HG02588 (cell line): Measurements from ENCODE around the gene EPM2A.
A peak's percentile ranks its signal among the peaks of the same experiment; 100 is the strongest.

ENCODE experiments used
- ATAC-seq: cut with Tn5 transposase; IDR thresholded peaks from one replicate; pipeline ENCODE4 v1.9.1; 2021; ENCODE audit warnings: mild to moderate bottlenecking, moderate library complexity; ENCODE audit not compliant: unreplicated experiment

The EPM2A gene

DNA sequence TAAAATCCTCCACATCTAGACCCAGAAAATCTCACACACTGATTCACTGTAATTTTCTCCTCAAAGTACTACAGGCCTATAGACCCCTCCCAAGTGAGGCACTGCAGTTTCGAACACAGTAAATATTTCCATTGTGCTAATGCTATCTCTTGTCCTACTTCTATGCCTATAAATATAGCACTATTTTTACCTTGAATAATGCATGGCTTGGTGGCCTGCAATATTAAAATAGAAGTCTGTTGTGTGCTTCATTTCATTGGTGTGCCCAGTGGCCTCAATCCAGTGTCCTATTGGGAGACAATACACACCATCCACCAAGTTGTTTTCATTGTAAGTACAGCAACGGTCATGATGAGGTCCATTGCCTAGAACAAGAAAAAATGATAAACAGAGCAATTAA is 49.4 kb downstream of the EPM2A start:
- no peak for ATAC-seq

DNA sequence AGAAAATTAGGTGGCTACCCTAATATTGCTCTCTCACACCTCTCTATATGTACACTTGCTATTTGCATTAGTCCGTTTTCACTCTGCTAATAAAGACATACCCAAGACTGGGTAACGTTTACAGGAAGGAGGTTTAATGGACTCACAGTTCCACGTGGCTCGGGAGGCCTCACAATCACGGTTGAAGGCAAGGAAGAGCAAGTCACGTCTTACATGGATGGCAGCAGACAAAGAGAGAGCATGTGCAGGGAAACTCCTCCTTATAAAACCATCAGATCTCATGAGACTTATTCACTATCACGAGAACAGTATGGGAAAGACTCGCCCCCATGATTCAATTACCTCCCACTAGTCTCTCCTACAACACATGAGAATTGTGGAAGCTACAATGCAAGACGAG is 53.4 kb downstream of the EPM2A start:
- ATAC-seq, result no peak

DNA sequence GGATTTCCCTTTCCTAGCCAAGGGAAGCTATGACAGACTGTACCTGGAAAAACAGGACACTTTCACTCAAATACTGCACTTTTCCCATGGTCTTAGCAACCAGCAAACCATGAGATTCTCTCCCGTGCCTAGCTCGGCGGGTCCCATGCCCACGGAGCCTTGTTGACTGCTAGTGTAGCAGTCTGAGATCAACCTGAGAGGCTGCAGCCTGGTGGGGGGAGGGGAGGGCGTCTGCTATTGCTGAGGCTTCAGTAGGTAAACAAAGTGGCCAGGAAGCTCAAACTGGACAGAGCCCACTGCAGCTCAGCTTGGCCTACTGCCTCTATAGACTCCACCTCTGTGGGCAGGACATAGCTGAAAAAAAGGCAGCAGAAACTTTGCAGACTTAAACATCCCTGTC is 61.8 kb downstream of the EPM2A start:
- ATAC-seq, result no peak

DNA sequence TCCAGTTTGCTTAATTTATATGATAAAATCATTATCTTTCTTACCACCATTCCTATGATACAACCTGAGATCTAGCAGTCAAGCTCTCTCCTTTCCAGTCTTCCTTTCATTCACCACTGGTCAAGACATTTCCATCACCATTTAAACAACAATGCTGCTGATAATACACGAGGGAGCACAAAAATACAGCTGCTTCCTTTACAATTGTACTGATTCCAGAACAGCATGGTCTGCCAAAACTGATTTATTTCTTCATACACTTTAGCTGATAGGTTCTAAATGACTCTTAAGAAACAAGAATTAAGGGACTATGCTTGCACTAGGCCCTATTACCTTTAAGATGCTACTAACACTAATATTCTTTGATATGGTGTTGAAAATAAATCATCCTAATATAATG is 65.0 kb downstream of the EPM2A start:
- ATAC-seq, result no peak

DNA sequence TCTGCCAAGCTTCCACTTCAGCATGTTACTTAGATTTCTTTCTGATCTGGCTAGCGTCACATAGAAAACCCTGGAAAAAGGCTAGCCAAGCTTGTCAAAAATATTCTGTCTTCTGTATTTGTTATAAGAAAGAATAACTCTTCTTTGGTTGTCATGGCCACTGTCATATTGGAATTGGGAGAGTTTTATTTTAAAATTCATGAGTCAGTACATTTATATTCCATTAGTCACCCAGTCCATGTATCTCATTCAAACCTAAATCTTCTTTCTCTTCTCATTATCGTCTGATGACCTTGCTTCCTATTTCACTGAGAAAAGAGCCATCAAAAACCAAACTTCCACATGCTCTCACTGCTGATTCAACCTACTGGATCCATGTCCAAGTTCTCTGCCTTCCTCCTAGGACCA is 65.7 kb downstream of the EPM2A start:
- ATAC-seq, result no peak

DNA sequence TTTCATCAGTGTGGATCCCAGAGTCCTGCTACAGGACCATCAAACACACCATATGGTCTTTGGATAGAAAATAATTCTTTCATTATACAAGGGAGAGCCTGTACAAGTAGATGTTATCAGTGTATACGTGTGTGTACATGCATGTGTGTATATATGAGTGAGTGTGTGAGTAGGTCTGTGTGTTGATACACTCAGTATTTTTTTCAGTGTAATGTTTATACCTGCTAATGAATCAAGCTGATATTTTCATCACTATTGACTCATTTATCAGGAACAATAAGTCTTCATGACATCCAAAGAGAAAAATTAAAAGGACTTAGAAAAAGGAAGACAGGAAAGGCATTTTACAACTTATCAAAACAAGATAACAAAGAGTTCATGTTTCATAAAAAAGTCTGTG is 66.5 kb downstream of the EPM2A start:
- no peak for ATAC-seq

DNA sequence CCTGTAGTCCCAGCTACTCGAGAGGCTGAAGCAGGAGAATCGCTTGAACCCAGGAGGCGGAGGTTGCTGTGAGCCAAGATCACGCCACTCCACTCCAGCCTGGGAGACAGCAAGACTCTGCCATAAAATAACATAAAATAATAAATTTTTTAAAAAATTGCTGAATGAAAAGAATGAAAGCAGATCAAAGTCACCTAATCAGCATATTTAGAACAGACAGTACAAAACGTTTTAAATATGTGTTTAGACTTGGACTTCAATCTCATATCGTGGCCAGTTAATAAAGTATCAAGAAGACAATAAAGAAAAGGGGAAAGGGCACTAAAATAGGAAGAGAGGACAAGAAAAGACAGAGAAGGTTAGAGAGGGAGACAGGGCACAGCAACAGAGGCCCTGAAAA is 74.6 kb downstream of the EPM2A start:
- ATAC-seq, result no peak

DNA sequence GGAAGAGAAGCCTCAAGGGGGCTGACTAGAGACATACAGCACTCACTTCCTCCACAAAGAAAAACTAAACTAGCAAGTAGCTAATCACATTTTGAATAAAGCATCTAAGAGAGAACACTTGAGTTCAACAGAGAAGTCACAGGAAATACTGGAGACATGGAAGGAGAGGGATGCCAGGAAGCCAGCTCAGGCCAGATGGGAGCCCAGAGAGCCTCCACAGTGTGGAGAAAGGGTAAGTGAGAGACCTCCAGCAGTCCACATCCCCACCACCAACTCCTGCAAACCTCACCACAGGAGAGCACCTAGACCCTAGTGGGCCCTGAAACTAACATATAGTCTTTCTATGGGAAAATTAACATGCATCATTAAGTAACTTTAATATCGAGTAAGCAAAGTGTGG is 79.2 kb downstream of the EPM2A start:
- no peak for ATAC-seq

DNA sequence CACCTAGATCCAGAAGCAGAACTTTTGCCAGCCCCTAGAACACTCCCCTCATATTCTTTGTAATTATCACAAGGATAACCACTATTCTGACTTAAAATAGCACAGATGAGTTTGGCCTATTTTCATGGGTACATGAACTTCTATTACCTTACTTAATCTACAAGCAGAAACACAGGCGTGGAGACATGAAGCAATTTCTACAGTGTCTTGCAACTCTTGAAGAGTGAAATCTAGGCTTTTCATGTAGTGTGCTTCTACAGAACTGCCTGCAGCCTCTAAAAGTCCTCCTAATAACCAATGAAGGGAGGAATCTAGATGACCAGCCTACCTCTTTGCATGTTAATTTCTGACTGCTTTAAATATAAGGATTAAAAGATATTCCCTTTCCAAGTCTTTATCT is 82.7 kb downstream of the EPM2A start:
- ATAC-seq, result no peak

DNA sequence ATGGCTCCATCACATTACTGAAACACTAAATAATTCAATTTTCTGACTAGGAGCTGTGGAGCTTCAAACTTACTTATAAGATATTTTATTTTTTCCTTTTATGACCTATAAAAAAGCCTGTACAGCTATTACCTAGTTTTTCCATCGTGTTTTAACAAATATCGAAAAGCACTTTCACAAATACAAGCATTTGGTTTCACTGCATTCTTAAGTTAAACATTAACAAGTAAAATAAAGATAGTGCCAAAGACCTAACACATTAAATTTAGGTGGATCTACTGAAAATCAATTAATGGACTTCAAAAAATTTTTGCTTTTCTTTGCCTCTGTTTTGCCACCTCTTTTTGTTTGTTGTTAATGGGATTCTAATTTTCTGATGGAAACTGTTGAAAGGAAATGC is 83.3 kb downstream of the EPM2A start:
- ATAC-seq, result no peak

DNA sequence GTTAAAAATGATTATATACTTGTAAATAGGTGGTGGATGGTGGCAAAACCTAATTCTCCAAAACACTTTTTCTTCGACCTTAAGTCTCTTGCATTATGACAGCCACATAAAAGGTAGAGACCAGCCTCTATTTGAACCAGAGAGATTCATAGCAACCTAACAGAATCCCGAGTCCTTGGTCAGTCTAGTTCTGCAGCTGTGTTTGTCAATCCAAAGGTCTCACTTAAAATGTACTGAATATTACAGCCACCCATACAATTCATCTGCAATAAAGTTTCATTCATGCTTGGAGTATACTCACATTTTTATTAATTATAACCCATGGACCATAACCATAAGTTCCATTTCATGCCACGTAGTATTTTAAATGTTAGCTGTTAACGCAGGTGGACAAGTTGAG is 87.2 kb downstream of the EPM2A start:
- no peak for ATAC-seq

DNA sequence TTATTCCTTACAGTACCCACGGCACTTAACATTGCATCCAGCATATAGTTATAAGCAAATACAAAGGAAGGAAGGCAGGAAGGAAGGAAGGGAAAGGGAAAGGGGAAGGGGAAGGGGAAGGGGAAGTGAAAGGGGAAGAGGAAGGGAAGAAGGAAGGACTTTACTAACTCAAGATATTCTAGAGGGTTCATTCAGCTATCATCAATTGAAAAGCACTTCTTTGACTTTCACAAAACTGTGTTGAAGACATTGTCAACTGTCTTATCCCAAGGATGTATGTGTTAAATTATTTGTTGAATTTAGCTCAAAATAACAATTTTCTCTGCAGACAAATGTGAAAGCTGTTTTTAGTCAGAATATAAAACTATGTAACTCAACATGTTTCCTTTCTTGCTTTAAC is 87.7 kb downstream of the EPM2A start:
- ATAC-seq, result no peak

DNA sequence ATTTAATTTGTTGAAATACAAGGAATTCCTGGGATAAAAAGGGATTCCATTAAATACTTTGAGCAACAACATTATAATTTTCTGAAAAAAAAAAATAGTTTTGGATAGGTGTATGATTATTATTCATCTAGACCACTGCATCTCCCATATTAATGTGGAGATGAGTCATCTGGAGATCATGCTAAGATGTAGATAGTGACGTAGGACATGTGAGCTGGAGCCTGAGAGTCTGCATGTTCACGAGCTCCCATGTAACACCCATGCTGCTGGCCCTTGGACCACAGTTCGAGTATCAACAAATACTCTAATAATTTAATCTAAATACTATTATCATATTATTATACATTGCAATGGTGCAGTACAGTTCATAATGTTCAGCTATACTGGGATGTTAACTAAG is 91.6 kb downstream of the EPM2A start:
- no peak for ATAC-seq

DNA sequence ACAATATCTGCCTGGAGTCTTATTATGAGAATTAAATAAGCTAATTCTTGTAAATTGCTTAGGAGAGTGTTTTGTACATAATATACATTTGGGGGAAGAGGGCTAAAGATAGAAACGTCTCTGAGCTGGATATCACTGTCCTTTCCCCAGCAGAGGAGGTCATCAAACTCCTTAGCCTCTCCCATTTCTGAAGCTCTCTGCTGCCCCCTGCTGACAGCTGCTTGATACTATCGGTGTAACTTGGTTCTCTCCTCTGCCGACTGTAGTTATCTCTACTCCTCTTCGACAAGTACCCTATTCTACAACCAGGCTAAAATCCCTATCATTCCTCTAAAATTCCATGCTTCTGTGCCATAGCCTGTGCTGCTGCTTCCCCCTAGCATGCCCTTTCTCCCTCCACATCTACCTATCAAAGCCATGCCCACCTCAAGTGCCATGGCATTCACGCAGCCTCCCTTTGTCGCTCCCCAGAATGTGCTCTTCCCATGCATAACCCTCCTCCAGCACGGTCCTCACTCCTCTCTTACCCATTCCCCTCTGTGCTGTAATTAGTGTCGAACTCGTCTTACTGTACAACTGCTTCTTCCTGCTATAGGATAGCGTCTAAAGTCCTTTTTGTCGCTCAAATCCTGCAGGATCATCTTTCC is 101.2 kb downstream of the EPM2A start:
- peak; percentile 95 for ATAC-seq

DNA sequence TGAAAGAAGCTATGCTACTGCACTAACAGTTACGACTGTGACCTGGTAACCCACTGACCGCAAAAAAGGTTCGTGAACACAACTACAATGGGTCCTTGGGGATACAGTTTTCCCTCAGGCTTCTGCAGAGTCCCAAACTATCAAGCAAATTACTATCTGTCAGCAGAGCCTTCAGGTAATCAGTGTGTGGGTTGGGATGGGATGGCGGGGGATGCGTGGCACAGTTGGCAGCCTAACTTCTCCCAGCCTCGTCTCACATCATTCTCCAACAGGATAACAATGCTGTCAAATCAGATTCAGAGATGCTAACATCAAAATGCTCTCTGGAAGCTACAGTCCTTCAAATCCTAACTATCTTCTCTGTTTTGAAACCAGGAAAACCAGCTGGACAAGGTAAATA is 102.3 kb downstream of the EPM2A start:
- ATAC-seq, result no peak

DNA sequence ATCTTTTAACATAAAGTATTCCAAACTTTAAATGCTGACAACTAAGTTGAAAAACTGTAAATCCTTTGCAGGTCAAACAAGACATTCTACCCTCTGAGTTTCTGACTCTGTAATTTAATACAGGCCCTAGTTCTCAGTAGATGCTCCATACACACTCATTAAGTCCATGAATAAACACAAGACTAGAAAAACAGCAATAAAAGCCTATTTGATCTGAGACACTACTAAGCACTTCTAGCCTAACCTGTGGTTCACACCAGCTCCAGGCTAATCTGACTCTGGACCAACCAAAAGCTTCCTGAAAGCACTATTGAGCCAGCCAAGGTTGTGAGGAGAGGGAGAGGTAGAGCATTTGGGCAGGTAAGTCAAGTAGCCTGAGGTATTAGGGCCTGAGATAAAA is 103.9 kb downstream of the EPM2A start:
- ATAC-seq, result no peak

DNA sequence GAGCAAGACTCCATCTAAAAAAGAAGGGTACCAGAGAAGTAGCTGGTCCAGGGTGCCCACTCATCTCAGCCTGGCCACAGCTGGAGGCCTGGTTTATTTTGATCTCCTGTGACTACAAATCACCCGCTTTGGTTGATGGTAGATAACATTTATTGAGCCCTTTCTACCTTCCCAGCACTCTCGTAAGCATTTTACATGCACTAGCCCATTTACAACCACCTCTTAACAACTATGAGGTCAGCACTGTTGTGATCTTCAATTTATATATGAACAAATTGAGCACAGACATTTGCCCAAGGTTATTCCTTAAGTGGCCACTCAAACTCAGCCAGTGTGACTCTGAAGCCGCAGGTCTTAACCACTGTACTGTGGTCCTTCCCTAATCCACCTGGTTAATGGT is 104.7 kb downstream of the EPM2A start:
- no peak for ATAC-seq

DNA sequence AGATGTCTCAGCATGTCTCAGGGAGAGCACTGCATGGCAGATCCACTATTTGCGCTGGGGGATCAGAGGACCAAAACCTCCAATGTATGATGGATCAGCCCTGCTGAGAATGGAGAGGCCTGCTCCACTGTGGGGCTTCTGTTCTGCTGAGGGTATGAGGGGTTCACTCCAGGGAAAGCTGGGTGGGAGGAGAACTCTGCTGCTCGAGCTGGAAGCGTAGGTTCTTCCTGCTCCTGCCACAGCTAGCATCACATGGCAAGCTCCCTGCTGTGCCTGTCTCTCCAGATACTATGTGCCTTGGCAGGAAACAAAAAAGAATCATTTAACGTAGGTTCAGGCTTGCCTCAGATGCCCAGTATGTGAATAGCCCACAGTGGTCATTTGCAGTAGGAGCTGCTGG is 105.8 kb downstream of the EPM2A start:
- no peak for ATAC-seq

DNA sequence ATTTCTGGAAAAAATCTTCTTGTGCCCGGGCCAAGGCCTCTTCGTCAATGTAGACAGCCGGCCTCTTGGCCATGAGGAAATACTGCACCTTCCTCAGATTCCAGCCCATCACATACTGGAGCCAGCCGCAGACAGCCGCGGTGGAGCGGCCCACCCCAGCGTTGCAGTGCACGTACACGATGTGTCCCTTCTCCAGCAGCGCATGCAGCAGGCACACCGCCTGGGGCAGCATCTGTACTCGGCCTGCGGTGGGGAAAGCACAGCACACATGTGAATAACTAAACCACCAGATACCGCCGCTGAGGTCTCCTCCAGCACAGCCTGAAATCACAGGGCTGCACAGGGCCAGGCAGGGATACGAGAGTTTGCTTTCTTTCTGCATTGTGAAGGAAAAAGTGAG is 107.9 kb downstream of the EPM2A start:
- ATAC-seq, result no peak

DNA sequence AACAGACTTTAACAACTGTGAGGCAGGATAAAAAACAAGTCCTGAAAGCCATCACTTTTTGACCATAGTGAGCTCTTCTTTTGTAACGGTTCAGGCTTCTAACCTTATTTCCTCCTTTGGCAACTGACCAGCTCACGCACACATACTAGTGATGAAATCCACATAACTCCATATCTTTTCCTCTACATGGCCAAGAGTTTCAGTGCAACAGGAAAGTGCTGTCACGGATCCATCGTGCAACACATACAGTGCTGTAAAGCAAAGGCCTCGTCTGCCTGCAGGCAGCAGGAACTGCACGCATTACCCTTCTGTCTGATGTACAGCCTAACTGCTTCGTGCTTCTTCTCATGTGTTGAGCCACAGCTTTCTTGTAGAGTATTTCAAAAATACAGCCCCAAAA is 108.5 kb downstream of the EPM2A start:
- no peak for ATAC-seq

DNA sequence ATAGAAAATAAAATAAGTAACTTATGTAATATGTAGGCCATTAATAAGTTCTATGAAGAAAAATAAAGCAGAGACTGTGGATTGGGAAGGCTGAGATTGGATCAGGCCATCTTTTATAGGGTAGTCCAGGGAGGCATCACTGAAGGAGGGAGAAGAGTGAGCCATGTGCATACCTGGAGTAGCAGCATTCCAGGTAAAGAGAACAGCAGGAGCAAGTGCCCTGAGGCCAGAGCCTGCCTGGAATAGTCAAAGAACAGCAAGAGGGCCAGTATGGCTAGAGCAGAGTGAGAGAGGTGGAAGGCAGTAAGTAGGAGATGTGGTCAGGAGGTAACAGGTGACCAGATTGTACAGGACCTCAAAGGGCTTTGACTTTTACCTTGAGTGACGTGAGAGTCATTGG is 112.1 kb downstream of the EPM2A start:
- ATAC-seq, result no peak

DNA sequence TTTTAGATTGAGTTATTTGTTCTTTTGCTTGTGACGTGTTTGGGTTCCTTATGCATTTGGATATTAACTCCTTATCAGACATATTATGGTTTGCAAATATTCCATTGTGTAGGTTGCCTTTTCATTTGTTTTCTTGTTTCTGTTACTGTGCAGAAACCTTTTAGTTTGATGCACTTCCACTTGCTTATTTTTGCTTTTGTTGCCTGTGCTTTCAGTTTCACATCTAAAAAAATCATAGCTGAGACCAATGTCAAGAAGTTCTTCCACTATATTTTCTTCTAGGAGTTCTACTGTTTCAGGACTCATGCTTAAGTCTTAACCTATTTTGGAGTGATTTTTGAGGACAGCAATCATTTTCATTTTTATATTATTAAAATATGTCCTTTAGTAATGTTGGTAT is 113.5 kb downstream of the EPM2A start:
- no peak for ATAC-seq

DNA sequence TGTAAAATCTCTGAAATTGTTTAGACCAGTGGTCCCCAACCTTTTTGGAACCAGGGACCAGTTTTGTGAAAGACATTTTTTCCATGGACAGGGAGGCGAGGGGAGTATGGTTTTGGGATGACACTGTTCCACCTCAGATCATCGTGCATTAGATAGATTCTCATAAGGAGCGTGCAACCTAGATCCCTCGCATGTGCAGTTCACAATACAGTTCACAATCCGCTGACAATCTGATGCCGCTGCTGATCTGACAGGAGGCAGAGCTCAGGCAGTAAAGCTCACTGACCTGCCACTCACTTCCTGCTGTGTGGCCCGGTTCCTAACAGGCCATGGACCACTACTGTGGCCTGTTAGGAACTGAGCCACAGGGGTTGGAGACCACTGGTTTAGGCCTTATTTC is 115.2 kb downstream of the EPM2A start:
- ATAC-seq, result no peak

DNA sequence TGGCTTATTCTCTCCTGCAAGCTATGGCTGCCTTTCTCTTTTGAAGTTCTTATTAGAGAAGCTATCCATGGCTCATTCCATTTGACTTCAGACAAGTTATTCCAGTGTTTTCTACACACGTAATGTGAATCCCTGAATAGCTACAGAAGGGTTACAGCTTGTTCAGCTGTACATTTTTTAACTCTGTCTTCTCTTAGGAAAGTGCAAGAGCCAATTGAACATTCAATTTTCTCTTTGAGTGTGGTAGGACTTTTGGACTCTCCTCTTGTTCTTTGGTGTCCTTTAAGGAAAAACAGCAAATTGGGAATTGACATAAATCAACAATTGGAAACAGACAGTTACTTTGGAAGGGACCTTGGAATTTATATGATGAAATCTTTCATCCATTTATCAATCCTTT is 125.8 kb downstream of the EPM2A start:
- ATAC-seq, result no peak
